Neural cell (in vitro differentiated cells): ENCODE data around the gene RALGPS1. TPM values are rescaled to one million over a fixed set of nuclear protein-coding genes. Genes with fewer than 3 reads are reported as not detected.

Experiments
- H2AFZ ChIP-seq: fragments of 200-600, 300-800 bp; sonication (generic), shearing (Covaris generic); 2 replicates; pipeline ENCODE4 v1.6.0; 2014; ENCODE audit warnings: low read depth, mild to moderate bottlenecking, antibody characterized with exemption, low read length, moderate library complexity
- H3F3A ChIP-seq: fragments of 200-600 bp; shearing (Covaris generic); 2 replicates; pipeline ENCODE4 v1.6.1; 2016; ENCODE audit warnings: mild to moderate bottlenecking, moderate library complexity, mixed read lengths, antibody characterized with exemption, low read length; ENCODE audit not compliant: insufficient read depth, poor library complexity, severe bottlenecking
- H3K27ac ChIP-seq: fragments of 200-600, 300-800 bp; sonication (generic), shearing (Covaris generic); 2 replicates; pipeline ENCODE4 v1.5.1; 2014; ENCODE audit warnings: mild to moderate bottlenecking, low read length, moderate library complexity
- H3K27me3 ChIP-seq: fragments of 300-800, 200-600 bp; sonication (generic), shearing (Covaris generic); 2 replicates; pipeline ENCODE4 v1.6.0; 2014; ENCODE audit warnings: mild to moderate bottlenecking, low read depth, low read length, moderate library complexity; ENCODE audit not compliant: insufficient read depth
- H3K36me3 ChIP-seq: fragments of 300-800, 200-600 bp; sonication (generic), shearing (Covaris generic); 2 replicates; pipeline ENCODE4 v1.5.1; 2014; ENCODE audit warnings: mild to moderate bottlenecking, antibody characterized with exemption, low read length, moderate library complexity; ENCODE audit not compliant: insufficient read depth
- H3K4me2 ChIP-seq: fragments of 300-800, 200-600 bp; sonication (generic), shearing (Covaris generic); 2 replicates; pipeline ENCODE4 v1.6.0; 2014; ENCODE audit warnings: mild to moderate bottlenecking, low read length
- H3K4me3 ChIP-seq: fragments of 300-800, 200-600 bp; sonication (generic), shearing (Covaris generic); 2 replicates; pipeline ENCODE4 v1.5.1; 2014; ENCODE audit warnings: mild to moderate bottlenecking, low read length, moderate library complexity
- H3K79me2 ChIP-seq: fragments of 200-600 bp; shearing (Covaris generic); replicated peaks from 2 replicates; pipeline ENCODE4 v1.6.0; 2014; ENCODE audit warnings: mild to moderate bottlenecking, low read length, moderate library complexity; ENCODE audit not compliant: insufficient read depth
- H3K9ac ChIP-seq: fragments of 300-800, 200-600 bp; sonication (generic), shearing (Covaris generic); 2 replicates; pipeline ENCODE4 v1.6.1; 2016; ENCODE audit warnings: mild to moderate bottlenecking, low read length, mixed read lengths
- H3K9me2 ChIP-seq: fragments of 200-600 bp; shearing (Covaris generic); 2 replicates; pipeline ENCODE4 v1.6.1; 2016; ENCODE audit warnings: mild to moderate bottlenecking, low read length, mixed read lengths; ENCODE audit not compliant: insufficient read depth
- H3K9me3 ChIP-seq: fragments of 200-600, 300-800 bp; sonication (generic), shearing (Covaris generic); 2 replicates; pipeline ENCODE4 v1.6.1; 2016; ENCODE audit warnings: mild to moderate bottlenecking, mixed run types, low read length, moderate library complexity, mixed read lengths
- H4K20me1 ChIP-seq: fragments of 200-600 bp; shearing (Covaris generic); 2 replicates; pipeline ENCODE4 v1.6.1; 2016; ENCODE audit warnings: mild to moderate bottlenecking, mixed run types; ENCODE audit not compliant: insufficient read depth
- EP300 ChIP-seq: fragments of 450-650 bp; conservative IDR thresholded peaks from 2 replicates; pipeline ENCODE4 v1.6.1; 2014; ENCODE audit warnings: antibody characterized with exemption, mild to moderate bottlenecking, moderate library complexity; ENCODE audit not compliant: poor library complexity, severe bottlenecking
- EZH2 ChIP-seq: fragments of 200-600, 300-800 bp; shearing (Covaris generic), sonication (generic); IDR thresholded peaks from 2 replicates; pipeline ENCODE4 v1.6.1; 2014; ENCODE audit warnings: antibody characterized with exemption, low read length, borderline replicate concordance, mild to moderate bottlenecking; ENCODE audit not compliant: insufficient read depth, poor library complexity, severe bottlenecking
- MXI1 ChIP-seq: fragments of 450-650 bp; conservative IDR thresholded peaks from 2 replicates; pipeline ENCODE4 v1.6.1; 2014; ENCODE audit warnings: antibody characterized with exemption, mild to moderate bottlenecking; ENCODE audit not compliant: poor library complexity, severe bottlenecking
- POLR2AphosphoS5 ChIP-seq: IDR thresholded peaks from 2 replicates; pipeline ENCODE4 v1.6.1; 2012
- RAD21 ChIP-seq: fragments of 450-650 bp; conservative IDR thresholded peaks from 2 replicates; pipeline ENCODE4 v1.6.1; 2014; ENCODE audit warnings: antibody characterized with exemption, mild to moderate bottlenecking, moderate library complexity
- SMC3 ChIP-seq: fragments of 450-650 bp; conservative IDR thresholded peaks from 2 replicates; pipeline ENCODE4 v1.6.1; 2014; ENCODE audit warnings: antibody characterized with exemption, mild to moderate bottlenecking, moderate library complexity; ENCODE audit not compliant: poor library complexity
- TAF1 ChIP-seq: IDR thresholded peaks from 2 replicates; pipeline ENCODE4 v1.6.1; 2012; ENCODE audit warnings: low read depth
- polyA plus RNA-seq: library from polyadenylated mRNA; depleted of rRNA; stranded (reverse); fragments of >200 nt; gene quantifications from 2 replicates; pipeline ENCODE4 v1.2.3, GENCODE V29; 2014
- TF ChIP-seq, protein P1 (sequence below): fragments of 450-650 bp; IDR thresholded peaks from 2 replicates; pipeline ENCODE4 v1.5.1; 2014; ENCODE audit warnings: antibody characterized with exemption, mild to moderate bottlenecking, moderate library complexity; ENCODE audit not compliant: poor library complexity, severe bottlenecking
- TF ChIP-seq, protein P2 (sequence below): IDR thresholded peaks from 2 replicates; pipeline ENCODE4 v1.6.1; 2012; ENCODE audit warnings: borderline replicate concordance

Gene RALGPS1
- polyA plus RNA-seq, 1 donor from 2014 or later, result 37.1 TPM

DNA sequence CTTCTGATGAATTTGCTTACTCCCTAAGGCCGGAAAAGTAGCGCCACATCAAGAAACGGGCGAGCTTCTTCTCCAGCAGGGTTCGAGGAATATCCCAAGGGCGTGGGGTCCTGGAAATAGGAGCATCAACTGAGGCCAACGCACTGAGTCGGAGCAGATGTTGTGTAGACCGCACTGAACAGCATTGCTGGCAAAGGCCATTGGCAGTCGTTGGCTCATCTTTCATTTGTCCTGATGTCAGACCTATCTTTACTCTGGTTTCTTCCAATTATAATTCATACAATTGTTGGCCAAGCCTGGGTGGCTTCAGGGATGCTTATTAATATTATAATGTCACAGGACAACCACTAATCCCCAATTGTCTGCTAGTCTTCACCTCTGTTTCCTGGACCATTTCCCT lies 27.7 kb upstream of the RALGPS1 start:
- no peak overlapping the region for H3K4me3 ChIP-seq
- no peaks in the 10 kb centered on the region for H3K9me2 ChIP-seq
- H3K4me2 ChIP-seq, result no peak overlapping the region
- H3K27me3 ChIP-seq, result no peaks in the 10 kb centered on the region
- H3K9me3 ChIP-seq, result no peaks in the 10 kb centered on the region
- H3K79me2 ChIP-seq, result no peaks in the 10 kb centered on the region
- no peak overlapping the region for H3K27ac ChIP-seq
- H2AFZ ChIP-seq, result no peak overlapping the region
- TF ChIP-seq RAD21 (no peak), TAF1 (no peak), POLR2AphosphoS5 (no peak), SMC3 (no peak), MXI1 (no peak), EZH2 (no peak), EP300 (no peak)
- TF ChIP-seq, protein P1, sequence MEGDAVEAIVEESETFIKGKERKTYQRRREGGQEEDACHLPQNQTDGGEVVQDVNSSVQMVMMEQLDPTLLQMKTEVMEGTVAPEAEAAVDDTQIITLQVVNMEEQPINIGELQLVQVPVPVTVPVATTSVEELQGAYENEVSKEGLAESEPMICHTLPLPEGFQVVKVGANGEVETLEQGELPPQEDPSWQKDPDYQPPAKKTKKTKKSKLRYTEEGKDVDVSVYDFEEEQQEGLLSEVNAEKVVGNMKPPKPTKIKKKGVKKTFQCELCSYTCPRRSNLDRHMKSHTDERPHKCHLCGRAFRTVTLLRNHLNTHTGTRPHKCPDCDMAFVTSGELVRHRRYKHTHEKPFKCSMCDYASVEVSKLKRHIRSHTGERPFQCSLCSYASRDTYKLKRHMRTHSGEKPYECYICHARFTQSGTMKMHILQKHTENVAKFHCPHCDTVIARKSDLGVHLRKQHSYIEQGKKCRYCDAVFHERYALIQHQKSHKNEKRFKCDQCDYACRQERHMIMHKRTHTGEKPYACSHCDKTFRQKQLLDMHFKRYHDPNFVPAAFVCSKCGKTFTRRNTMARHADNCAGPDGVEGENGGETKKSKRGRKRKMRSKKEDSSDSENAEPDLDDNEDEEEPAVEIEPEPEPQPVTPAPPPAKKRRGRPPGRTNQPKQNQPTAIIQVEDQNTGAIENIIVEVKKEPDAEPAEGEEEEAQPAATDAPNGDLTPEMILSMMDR, result no peak
- TF ChIP-seq, protein P2, sequence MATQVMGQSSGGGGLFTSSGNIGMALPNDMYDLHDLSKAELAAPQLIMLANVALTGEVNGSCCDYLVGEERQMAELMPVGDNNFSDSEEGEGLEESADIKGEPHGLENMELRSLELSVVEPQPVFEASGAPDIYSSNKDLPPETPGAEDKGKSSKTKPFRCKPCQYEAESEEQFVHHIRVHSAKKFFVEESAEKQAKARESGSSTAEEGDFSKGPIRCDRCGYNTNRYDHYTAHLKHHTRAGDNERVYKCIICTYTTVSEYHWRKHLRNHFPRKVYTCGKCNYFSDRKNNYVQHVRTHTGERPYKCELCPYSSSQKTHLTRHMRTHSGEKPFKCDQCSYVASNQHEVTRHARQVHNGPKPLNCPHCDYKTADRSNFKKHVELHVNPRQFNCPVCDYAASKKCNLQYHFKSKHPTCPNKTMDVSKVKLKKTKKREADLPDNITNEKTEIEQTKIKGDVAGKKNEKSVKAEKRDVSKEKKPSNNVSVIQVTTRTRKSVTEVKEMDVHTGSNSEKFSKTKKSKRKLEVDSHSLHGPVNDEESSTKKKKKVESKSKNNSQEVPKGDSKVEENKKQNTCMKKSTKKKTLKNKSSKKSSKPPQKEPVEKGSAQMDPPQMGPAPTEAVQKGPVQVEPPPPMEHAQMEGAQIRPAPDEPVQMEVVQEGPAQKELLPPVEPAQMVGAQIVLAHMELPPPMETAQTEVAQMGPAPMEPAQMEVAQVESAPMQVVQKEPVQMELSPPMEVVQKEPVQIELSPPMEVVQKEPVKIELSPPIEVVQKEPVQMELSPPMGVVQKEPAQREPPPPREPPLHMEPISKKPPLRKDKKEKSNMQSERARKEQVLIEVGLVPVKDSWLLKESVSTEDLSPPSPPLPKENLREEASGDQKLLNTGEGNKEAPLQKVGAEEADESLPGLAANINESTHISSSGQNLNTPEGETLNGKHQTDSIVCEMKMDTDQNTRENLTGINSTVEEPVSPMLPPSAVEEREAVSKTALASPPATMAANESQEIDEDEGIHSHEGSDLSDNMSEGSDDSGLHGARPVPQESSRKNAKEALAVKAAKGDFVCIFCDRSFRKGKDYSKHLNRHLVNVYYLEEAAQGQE, result no peak
- H3F3A ChIP-seq, result no peaks in the 10 kb centered on the region
- no peaks in the 10 kb centered on the region for H4K20me1 ChIP-seq
- H3K36me3 ChIP-seq, result no peaks in the 10 kb centered on the region
- H3K9ac ChIP-seq, result no peak overlapping the region

DNA sequence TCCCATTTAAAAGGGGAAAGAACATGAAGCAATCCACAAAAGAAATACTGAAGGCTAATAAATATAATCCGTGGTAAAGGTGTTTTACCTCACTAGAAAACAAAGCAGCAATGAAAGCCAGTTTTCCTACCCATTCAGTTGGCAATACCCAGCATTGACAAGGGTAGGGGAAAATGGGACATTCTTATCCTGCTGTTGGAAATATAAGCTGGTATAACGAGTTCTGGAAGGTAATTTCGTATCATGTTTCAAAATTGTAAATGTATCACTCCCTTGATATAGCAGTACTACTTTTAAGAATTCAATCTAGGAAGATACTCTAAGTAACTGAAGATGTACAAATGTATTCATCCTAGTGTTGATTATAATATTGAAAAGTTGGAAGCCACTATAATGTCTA lies 22.9 kb upstream of the RALGPS1 start:
- Histone ChIP-seq H3K9me2 (no peaks in the 10 kb centered on the region), H3K9me3 (no peaks in the 10 kb centered on the region), H3F3A (no peaks in the 10 kb centered on the region), H3K9ac (no peak overlapping the region), H3K79me2 (no peaks in the 10 kb centered on the region), H4K20me1 (no peaks in the 10 kb centered on the region), H3K4me3 (no peak overlapping the region), H2AFZ (no peak overlapping the region), H3K27me3 (no peaks in the 10 kb centered on the region), H3K4me2 (no peak overlapping the region), H3K36me3 (no peaks in the 10 kb centered on the region), H3K27ac (no peak overlapping the region)
- no peak for TF ChIP-seq EZH2

DNA sequence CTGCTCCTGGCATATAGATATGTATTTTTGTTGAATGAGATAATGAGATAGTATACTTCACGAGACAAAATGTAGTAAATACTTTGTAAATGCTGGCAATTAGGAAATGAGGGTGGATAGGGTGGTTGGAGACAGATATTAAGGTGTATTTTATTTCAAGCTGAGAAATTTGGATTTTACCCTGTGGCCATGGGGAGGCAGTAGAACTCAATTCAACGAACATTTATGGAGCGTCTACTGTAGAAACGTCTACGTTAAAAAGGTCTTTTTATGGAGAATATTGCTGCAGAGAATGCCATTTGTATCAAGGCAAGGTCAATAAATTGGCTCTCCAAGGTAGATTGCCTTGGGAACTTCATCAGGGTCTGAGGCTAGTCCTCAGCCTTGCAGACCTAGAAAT lies 21.5 kb upstream of the RALGPS1 start:
- no peaks in the 10 kb centered on the region for H3K79me2 ChIP-seq
- TF ChIP-seq RAD21 (peak; percentile 49), EZH2 (no peak), SMC3 (peak; percentile 26)
- TF ChIP-seq, protein P1, result peak; percentile 55
- H3K9ac ChIP-seq, result no peak overlapping the region
- no peak overlapping the region for H3K4me2 ChIP-seq
- H3K27me3 ChIP-seq, result no peaks in the 10 kb centered on the region
- H3K36me3 ChIP-seq, result no peaks in the 10 kb centered on the region
- H3K27ac ChIP-seq, result no peak overlapping the region
- no peak overlapping the region for H2AFZ ChIP-seq
- H3K9me2 ChIP-seq, result no peaks in the 10 kb centered on the region
- no peaks in the 10 kb centered on the region for H4K20me1 ChIP-seq
- no peaks in the 10 kb centered on the region for H3F3A ChIP-seq
- H3K4me3 ChIP-seq, result no peak overlapping the region
- H3K9me3 ChIP-seq, result no peaks in the 10 kb centered on the region
